GM23338 (cell line): ENCODE results near the gene DNASE2. TPM values are rescaled to one million over a fixed set of nuclear protein-coding genes. Genes with fewer than 3 reads are reported as not detected.

Experiments used
- ATAC-seq: fragments of 200-7000 bp; cut with Tn5 transposase; 3 replicates; pipeline ENCODE4 v1.9.1; 2020
- DNase-seq: peaks from one replicate; pipeline ENCODE4 v3.0.0-alpha.2; 2015; ENCODE audit warnings: low spot score
- H2AFZ ChIP-seq: fragments of 200-600 bp; sonication (generic); 2 replicates; pipeline ENCODE4 v1.8.0; 2016; ENCODE audit warnings: antibody characterized with exemption, mild to moderate bottlenecking, moderate library complexity
- H3F3A ChIP-seq: fragments of 200-600 bp; sonication (generic); replicated peaks from 2 replicates; pipeline ENCODE4 v1.8.0; 2017; ENCODE audit warnings: antibody characterized with exemption, mixed run types, low read depth
- H3K27ac ChIP-seq: fragments of 200-600 bp; sonication (generic); 2 replicates; pipeline ENCODE4 v1.6.1; 2016; ENCODE audit warnings: low read depth
- H3K27me3 ChIP-seq: fragments of 200-600 bp; sonication (generic); 2 replicates; pipeline ENCODE4 v1.8.0; 2016; ENCODE audit warnings: mild to moderate bottlenecking, mixed run types, moderate library complexity; ENCODE audit not compliant: insufficient read depth
- H3K36me3 ChIP-seq: fragments of 200-600 bp; sonication (generic); 2 replicates; pipeline ENCODE4 v1.8.0; 2016; ENCODE audit warnings: mild to moderate bottlenecking; ENCODE audit not compliant: insufficient read depth
- H3K4me1 ChIP-seq: fragments of 200-600 bp; sonication (generic); 2 replicates; pipeline ENCODE4 v1.8.0; 2016; ENCODE audit warnings: mild to moderate bottlenecking, moderate library complexity; ENCODE audit not compliant: insufficient read depth
- H3K4me2 ChIP-seq: fragments of 200-600 bp; sonication (generic); 2 replicates; pipeline ENCODE4 v1.7.1; 2017; ENCODE audit warnings: mixed run types
- H3K4me3 ChIP-seq: fragments of 200-600 bp; sonication (generic); 2 replicates; pipeline ENCODE4 v1.6.1; 2016; ENCODE audit warnings: mixed run types
- H3K79me2 ChIP-seq: fragments of 200-600 bp; sonication (generic); replicated peaks from 2 replicates; pipeline ENCODE4 v1.8.0; 2017; ENCODE audit warnings: mild to moderate bottlenecking; ENCODE audit not compliant: insufficient read depth
- H3K9me2 ChIP-seq: fragments of 200-600 bp; sonication (generic); 2 replicates; pipeline ENCODE4 v1.8.0; 2017; ENCODE audit not compliant: insufficient read depth
- H4K20me1 ChIP-seq: fragments of 200-600 bp; sonication (generic); replicated peaks from 2 replicates; pipeline ENCODE4 v1.8.0; 2017; ENCODE audit warnings: mild to moderate bottlenecking; ENCODE audit not compliant: insufficient read depth
- H3K27ac Mint-ChIP-seq: 2 replicates; pipeline ENCODE4 v1.8.0; 2020; ENCODE audit warnings: inconsistent platforms, mild to moderate bottlenecking, moderate library complexity, mixed read lengths
- H3K27me3 Mint-ChIP-seq: 3 replicates; pipeline ENCODE4 v1.8.0; 2022; ENCODE audit warnings: low read depth, mild to moderate bottlenecking, moderate library complexity, mixed read lengths, inconsistent platforms; ENCODE audit not compliant: insufficient read depth, poor library complexity
- H3K36me3 Mint-ChIP-seq: 3 replicates; pipeline ENCODE4 v1.8.0; 2021; ENCODE audit warnings: low read depth, mild to moderate bottlenecking, inconsistent platforms, moderate library complexity, mixed read lengths
- H3K4me1 Mint-ChIP-seq: 3 replicates; pipeline ENCODE4 v1.8.0; 2020; ENCODE audit warnings: mild to moderate bottlenecking, inconsistent platforms, mixed read lengths
- H3K4me3 Mint-ChIP-seq: 3 replicates; pipeline ENCODE4 v1.8.0; 2021; ENCODE audit warnings: moderate library complexity, mild to moderate bottlenecking, inconsistent platforms, mixed read lengths
- H3K9me3 Mint-ChIP-seq: 3 replicates; pipeline ENCODE4 v1.8.0; 2020; ENCODE audit warnings: moderate library complexity, mild to moderate bottlenecking, inconsistent platforms, mixed read lengths
- CTCF ChIP-seq, 2 experiments: fragments of 200-600 bp in 1 of 2; sonication (generic) in 1 of 2; conservative IDR thresholded peaks; 2 replicates each; pipeline versions ENCODE4 v1.5.1 to v1.6.1; 2016 to 2017; ENCODE audit warnings: antibody characterized with exemption in 2 of 2, low read depth in 2 of 2, mild to moderate bottlenecking in 2 of 2, moderate library complexity in 1 of 2
- EZH2 ChIP-seq: fragments of 200-600 bp; sonication (generic); IDR thresholded peaks from one replicate; pipeline ENCODE4 v1.8.0; 2017; ENCODE audit warnings: antibody characterized with exemption, mild to moderate bottlenecking, low read depth; ENCODE audit not compliant: unreplicated experiment
- EZH2phosphoT487 ChIP-seq: fragments of 200-600 bp; sonication (generic); IDR thresholded peaks from one replicate; pipeline ENCODE4 v1.8.1; 2018; ENCODE audit warnings: antibody characterized with exemption; ENCODE audit not compliant: unreplicated experiment
- JUNB ChIP-seq: IDR thresholded peaks from one replicate; pipeline ENCODE4 v1.6.1; 2016; ENCODE audit warnings: antibody characterized with exemption; ENCODE audit not compliant: unreplicated experiment
- NANOG ChIP-seq: IDR thresholded peaks from 2 replicates; pipeline ENCODE4 v1.6.1; 2016; ENCODE audit warnings: antibody characterized with exemption, borderline replicate concordance
- POLR2AphosphoS5 ChIP-seq: IDR thresholded peaks from 2 replicates; pipeline ENCODE4 v1.6.1; 2016; ENCODE audit warnings: antibody characterized with exemption, low read depth
- ZNF114 ChIP-seq: fragments of 250-450 bp; sonication (Bioruptor Pico); IDR thresholded peaks from 2 replicates; pipeline ENCODE4 v1.5.0; 2020; ENCODE audit warnings: mild to moderate bottlenecking, moderate library complexity
- polyA plus RNA-seq: library from polyadenylated mRNA; unstranded; fragments of >200 nt; fragmentation: Nextera tagmentation; extraction: Ambion mirVana; gene quantifications from 2 replicates; pipeline ENCODE4 v1.2.1, GENCODE V29; 2016
- total RNA-seq: library from RNA; depleted of rRNA; stranded (reverse); fragments of >200 nt; shearing (Covaris generic); gene quantifications from 2 replicates; pipeline ENCODE4 v1.2.3, GENCODE V29; 2014
- TF ChIP-seq, protein P1 (sequence below): fragments of 250-450 bp; sonication (Bioruptor Pico); IDR thresholded peaks from 2 replicates; pipeline ENCODE4 v1.5.0; 2020; ENCODE audit warnings: mild to moderate bottlenecking, moderate library complexity
- TF ChIP-seq, protein P2 (sequence below): IDR thresholded peaks from 2 replicates; pipeline ENCODE4 v1.6.1; 2016; ENCODE audit warnings: antibody characterized with exemption

Gene DNASE2
- total and polyA plus RNA-seq, 2 experiments from 2014 or later = 17.4 to 35.0 TPM

DNA sequence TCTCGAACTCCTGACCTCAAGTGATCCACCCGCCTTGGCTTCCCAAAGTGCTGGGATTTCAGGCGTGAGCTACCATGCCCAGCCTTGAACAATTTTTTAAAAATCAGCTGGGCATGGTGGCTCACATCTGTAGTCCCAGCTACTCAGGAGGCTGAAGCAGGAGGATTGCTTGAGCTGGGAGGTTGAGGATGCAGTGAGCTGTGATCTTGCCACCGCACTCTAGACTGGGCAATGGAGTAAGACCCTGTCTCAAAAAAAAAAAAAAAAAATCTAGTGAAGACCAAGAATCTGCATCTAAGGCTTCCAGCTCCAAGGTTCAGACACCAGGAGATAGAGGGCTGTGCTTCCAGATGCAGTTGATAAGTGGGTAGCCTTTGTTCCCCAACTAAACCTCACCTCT is 17.1 kb downstream of the DNASE2 start (continued):
- TF ChIP-seq, protein P1, sequence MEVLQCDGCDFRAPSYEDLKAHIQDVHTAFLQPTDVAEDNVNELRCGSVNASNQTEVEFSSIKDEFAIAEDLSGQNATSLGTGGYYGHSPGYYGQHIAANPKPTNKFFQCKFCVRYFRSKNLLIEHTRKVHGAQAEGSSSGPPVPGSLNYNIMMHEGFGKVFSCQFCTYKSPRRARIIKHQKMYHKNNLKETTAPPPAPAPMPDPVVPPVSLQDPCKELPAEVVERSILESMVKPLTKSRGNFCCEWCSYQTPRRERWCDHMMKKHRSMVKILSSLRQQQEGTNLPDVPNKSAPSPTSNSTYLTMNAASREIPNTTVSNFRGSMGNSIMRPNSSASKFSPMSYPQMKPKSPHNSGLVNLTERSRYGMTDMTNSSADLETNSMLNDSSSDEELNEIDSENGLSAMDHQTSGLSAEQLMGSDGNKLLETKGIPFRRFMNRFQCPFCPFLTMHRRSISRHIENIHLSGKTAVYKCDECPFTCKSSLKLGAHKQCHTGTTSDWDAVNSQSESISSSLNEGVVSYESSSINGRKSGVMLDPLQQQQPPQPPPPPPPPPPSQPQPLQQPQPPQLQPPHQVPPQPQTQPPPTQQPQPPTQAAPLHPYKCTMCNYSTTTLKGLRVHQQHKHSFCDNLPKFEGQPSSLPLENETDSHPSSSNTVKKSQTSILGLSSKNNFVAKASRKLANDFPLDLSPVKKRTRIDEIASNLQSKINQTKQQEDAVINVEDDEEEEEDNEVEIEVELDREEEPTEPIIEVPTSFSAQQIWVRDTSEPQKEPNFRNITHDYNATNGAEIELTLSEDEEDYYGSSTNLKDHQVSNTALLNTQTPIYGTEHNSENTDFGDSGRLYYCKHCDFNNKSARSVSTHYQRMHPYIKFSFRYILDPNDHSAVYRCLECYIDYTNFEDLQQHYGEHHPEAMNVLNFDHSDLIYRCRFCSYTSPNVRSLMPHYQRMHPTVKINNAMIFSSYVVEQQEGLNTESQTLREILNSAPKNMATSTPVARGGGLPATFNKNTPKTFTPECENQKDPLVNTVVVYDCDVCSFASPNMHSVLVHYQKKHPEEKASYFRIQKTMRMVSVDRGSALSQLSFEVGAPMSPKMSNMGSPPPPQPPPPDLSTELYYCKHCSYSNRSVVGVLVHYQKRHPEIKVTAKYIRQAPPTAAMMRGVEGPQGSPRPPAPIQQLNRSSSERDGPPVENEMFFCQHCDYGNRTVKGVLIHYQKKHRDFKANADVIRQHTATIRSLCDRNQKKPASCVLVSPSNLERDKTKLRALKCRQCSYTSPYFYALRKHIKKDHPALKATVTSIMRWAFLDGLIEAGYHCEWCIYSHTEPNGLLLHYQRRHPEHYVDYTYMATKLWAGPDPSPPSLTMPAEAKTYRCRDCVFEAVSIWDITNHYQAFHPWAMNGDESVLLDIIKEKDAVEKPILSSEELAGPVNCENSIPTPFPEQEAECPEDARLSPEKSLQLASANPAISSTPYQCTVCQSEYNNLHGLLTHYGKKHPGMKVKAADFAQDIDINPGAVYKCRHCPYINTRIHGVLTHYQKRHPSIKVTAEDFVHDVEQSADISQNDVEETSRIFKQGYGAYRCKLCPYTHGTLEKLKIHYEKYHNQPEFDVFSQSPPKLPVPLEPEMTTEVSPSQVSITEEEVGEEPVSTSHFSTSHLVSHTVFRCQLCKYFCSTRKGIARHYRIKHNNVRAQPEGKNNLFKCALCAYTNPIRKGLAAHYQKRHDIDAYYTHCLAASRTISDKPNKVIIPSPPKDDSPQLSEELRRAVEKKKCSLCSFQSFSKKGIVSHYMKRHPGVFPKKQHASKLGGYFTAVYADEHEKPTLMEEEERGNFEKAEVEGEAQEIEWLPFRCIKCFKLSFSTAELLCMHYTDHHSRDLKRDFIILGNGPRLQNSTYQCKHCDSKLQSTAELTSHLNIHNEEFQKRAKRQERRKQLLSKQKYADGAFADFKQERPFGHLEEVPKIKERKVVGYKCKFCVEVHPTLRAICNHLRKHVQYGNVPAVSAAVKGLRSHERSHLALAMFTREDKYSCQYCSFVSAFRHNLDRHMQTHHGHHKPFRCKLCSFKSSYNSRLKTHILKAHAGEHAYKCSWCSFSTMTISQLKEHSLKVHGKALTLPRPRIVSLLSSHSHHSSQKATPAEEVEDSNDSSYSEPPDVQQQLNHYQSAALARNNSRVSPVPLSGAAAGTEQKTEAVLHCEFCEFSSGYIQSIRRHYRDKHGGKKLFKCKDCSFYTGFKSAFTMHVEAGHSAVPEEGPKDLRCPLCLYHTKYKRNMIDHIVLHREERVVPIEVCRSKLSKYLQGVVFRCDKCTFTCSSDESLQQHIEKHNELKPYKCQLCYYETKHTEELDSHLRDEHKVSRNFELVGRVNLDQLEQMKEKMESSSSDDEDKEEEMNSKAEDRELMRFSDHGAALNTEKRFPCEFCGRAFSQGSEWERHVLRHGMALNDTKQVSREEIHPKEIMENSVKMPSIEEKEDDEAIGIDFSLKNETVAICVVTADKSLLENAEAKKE = no peak
- TF ChIP-seq NANOG = no peak
- TF ChIP-seq, protein P2, sequence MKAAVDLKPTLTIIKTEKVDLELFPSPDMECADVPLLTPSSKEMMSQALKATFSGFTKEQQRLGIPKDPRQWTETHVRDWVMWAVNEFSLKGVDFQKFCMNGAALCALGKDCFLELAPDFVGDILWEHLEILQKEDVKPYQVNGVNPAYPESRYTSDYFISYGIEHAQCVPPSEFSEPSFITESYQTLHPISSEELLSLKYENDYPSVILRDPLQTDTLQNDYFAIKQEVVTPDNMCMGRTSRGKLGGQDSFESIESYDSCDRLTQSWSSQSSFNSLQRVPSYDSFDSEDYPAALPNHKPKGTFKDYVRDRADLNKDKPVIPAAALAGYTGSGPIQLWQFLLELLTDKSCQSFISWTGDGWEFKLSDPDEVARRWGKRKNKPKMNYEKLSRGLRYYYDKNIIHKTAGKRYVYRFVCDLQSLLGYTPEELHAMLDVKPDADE = no peak

GRCh38 chr19:12859546-12859945 is 21.7 kb downstream of the DNASE2 start:
- Mint-ChIP-seq H3K4me3 (no peak overlapping the region), H3K4me1 (peaks cover 1% of the 10 kb centered on the region; the same call in 2 of the 3 replicates), H3K36me3 (peaks cover 44% of the 10 kb centered on the region), H3K27me3 (peaks cover 4% of the 10 kb centered on the region), H3K9me3 (no peaks in the 10 kb centered on the region; the same call in 1 of the 3 replicates), H3K27ac (no peak overlapping the region)
- H3K4me3 ChIP-seq = no peak overlapping the region
- no peaks in the 10 kb centered on the region for H3K9me2 ChIP-seq
- DNase-seq (no peak), ATAC-seq (no peak)
- no peaks in the 10 kb centered on the region for H3K27me3 ChIP-seq
- H3K36me3 ChIP-seq = no peaks in the 10 kb centered on the region
- H3K4me1 ChIP-seq = no peaks in the 10 kb centered on the region
- H3K27ac ChIP-seq = no peak overlapping the region
- no peak overlapping the region for H3K4me2 ChIP-seq
- peaks cover 3% of the 10 kb centered on the region; the same call in 1 of the 2 replicates for H3F3A ChIP-seq
- H4K20me1 ChIP-seq = no peaks in the 10 kb centered on the region; the same call in 1 of the 2 replicates
- no peak overlapping the region for H2AFZ ChIP-seq
- no peaks in the 10 kb centered on the region for H3K79me2 ChIP-seq
- no peak for TF ChIP-seq ZNF114 (CRISPR knock-in tag)
- TF ChIP-seq POLR2AphosphoS5 = no peak
- TF ChIP-seq JUNB = no peak
- no peak for TF ChIP-seq EZH2
- TF ChIP-seq EZH2phosphoT487 = no peak
- no peak for TF ChIP-seq CTCF (conservative IDR thresholded peaks at IDR 0.05; ENCODE audit: low read depth in 2 of 2)
